Measurements from ENCODE around the gene RASSF6.

- no peak for TF ChIP-seq CTCF (conservative IDR thresholded peaks at IDR 0.05)
- no peak for TF ChIP-seq EZH2 (IDR thresholded peaks at IDR 0.05; ENCODE audit: low read depth)
Measured at GRCh38 chr4:73588613-73589012, 31.6 kb downstream of the RASSF6 start.
